Colonic mucosa (tissue), 4 donors: ENCODE data around the gene BCL2L13. TPM values are rescaled to one million over a fixed set of nuclear protein-coding genes. Genes with fewer than 3 reads are reported as not detected.

Experiments used
- DNase-seq: peaks from one replicate; pipeline ENCODE4 v3.0.0-alpha.2; 2020
- H3K27ac ChIP-seq: fragments of 200-600 bp; one replicate; pipeline ENCODE4 v1.8.0; 2021
- H3K27me3 ChIP-seq: fragments of 200-600 bp; one replicate; pipeline ENCODE4 v1.8.0; 2021
- H3K36me3 ChIP-seq: fragments of 200-600 bp; one replicate; pipeline ENCODE4 v1.8.0; 2021
- H3K4me1 ChIP-seq: fragments of 200-600 bp; one replicate; pipeline ENCODE4 v1.8.0; 2021; ENCODE audit warnings: mild to moderate bottlenecking
- H3K4me3 ChIP-seq: fragments of 200-600 bp; one replicate; pipeline ENCODE4 v1.8.0; 2021
- H3K9ac ChIP-seq, 2 donors: one replicate each; pipeline ENCODE4 v1.7.0; 2013; ENCODE audit warnings: control low read depth in 2 of 2, low read depth in 2 of 2, low read length in 2 of 2
- H3K9me3 ChIP-seq: fragments of 200-600 bp; one replicate; pipeline ENCODE4 v1.8.0; 2021
- CTCF ChIP-seq: fragments of 200-600 bp; IDR thresholded peaks from one replicate; pipeline ENCODE4 v1.8.0; 2022; ENCODE audit warnings: antibody characterized with exemption, mild to moderate bottlenecking
- intact Hi-C: fragments of 100-400 bp; cut with DNase I; formaldehyde crosslinking; loops from one replicate; pipeline ENCODE4 v1.14.1; 2022
- total RNA-seq, 2 donors: library from RNA; stranded (reverse); fragmentation: NEBNext Ultra II Directional in 1 of 2; extraction: Animal tissue kit (Norgen Biotek cat#: 25700) in 1 of 2; gene quantifications; one replicate each; pipeline ENCODE4 v1.2.1, GENCODE V29; 2021
- donor health status: healthy.
- donor health status: DM: no; HTN: no; CAD: no.
- donor health status: DM: no; HTN: no; CAD: no.

The BCL2L13 gene
- total RNA-seq, 2 donors from 2014 or later = 44.9 to 47.2 TPM

DNA sequence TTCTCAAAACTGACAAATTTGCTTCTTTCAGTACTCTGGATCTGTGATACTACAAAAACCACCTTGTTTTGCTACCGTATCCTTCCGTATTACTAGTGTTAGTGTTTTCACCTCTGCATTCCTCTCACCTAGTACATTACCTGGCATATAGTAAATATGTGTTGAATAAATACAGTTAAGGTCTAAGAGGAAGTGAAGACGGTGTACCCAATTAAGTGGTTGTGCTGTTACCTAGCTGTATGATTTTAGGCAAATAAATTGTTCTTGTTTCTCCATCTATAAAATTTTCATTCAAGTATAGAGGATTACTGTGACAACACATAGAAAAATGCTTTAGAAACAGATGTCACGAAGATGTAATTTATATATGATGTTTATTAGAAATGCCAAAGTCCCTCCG lies 8.9 kb downstream of the BCL2L13 start:
- Histone ChIP-seq H3K36me3 (no peaks in the 10 kb centered on the region), H3K27ac (no peak overlapping the region), H3K4me3 (no peak overlapping the region), H3K9me3 (no peaks in the 10 kb centered on the region), H3K27me3 (no peaks in the 10 kb centered on the region), H3K4me1 (no peaks in the 10 kb centered on the region), H3K9ac (no peak overlapping the region)
- TF ChIP-seq CTCF = no peak
- DNase-seq = no peak
- intact Hi-C loops = no loop called here

GRCh38 chr22:17647991-17648390 lies 9.4 kb downstream of the BCL2L13 start:
- H3K4me3 ChIP-seq = no peak overlapping the region
- H3K36me3 ChIP-seq = no peaks in the 10 kb centered on the region
- no peak for DNase-seq
- TF ChIP-seq CTCF = no peak
- no peak overlapping the region for H3K27ac ChIP-seq
- intact Hi-C loops = no loop called here
- H3K27me3 ChIP-seq = no peaks in the 10 kb centered on the region
- H3K9ac ChIP-seq = no peak overlapping the region
- no peaks in the 10 kb centered on the region for H3K9me3 ChIP-seq
- H3K4me1 ChIP-seq = no peaks in the 10 kb centered on the region

DNA sequence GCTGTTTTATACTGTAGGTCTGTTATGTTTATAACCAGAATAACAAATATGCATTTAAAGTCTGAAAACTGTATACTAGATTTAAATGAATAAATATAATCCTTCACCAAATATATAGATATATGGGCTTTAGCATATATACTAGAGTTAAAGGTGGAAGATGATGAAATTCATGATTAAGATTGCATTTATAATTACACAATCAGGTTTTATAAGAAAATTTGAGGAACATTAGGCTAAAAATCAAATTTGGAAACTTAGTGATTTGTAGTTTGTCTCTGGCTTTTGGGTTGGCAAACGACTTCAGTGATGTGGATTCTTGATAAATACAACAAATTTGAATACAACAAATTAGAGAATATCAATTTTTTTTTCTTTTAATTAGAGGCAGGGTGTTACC lies 10.0 kb downstream of the BCL2L13 start:
- no peak for DNase-seq
- H3K9ac ChIP-seq = no peak overlapping the region
- no peak overlapping the region for H3K27ac ChIP-seq
- no peaks in the 10 kb centered on the region for H3K4me1 ChIP-seq
- no peaks in the 10 kb centered on the region for H3K27me3 ChIP-seq
- H3K9me3 ChIP-seq = no peaks in the 10 kb centered on the region
- H3K36me3 ChIP-seq = no peaks in the 10 kb centered on the region
- no peak overlapping the region for H3K4me3 ChIP-seq
- TF ChIP-seq CTCF = no peak
- intact Hi-C loops = no loop called here

DNA sequence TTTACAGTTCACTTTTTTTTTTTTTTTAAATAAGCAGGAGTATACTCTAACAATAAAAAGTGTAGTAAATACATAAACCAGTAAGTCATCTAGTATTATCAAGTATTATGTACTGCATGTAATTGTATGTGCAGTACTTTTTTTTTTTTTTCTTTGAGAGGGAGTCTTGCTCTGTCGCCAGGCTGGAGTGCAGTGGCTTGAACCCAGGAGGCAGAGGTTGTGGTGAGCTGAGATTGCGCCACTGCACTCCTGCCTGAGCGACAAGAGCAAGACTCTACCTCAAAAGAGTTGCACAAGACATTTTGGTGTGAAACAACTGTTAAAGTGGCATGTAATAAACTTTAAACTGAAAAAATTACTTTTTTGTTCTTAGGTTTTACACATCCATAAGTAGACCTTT lies 16.7 kb downstream of the BCL2L13 start:
- H3K9me3 ChIP-seq = no peaks in the 10 kb centered on the region
- no peaks in the 10 kb centered on the region for H3K27me3 ChIP-seq
- H3K4me3 ChIP-seq = no peak overlapping the region
- no peak for DNase-seq
- no peaks in the 10 kb centered on the region for H3K36me3 ChIP-seq
- H3K27ac ChIP-seq = no peak overlapping the region
- no peaks in the 10 kb centered on the region for H3K4me1 ChIP-seq
- no peak overlapping the region for H3K9ac ChIP-seq
- intact Hi-C loops = no loop called here
- no peak for TF ChIP-seq CTCF

DNA sequence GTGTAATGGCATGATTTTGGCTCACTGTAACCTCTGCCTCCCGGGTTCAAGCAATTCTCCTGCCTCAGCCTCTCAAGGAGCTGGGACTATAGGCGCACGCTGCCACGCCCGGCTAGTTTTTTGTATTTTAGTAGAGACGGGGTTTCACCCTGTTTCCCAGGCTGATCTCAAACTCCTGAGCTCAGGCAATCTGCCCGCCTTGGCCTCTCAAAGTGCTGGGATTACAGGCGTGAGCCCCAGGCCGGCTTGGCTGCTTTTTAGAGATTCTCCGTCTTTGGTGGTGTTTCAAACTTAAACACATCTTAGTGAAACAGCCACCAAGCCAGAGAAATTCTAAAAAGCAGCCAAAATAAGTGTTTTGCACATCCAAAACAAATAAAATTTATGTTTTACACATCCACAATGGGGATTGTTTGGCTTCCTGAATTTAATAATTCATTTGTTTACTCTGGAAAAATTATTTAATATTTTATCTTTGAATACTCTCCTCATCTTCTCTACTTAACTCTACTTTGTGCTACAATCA lies 18.4 kb downstream of the BCL2L13 start:
- no peak for TF ChIP-seq CTCF
- Histone ChIP-seq H3K27me3 (no peaks in the 10 kb centered on the region), H3K4me1 (no peaks in the 10 kb centered on the region), H3K9ac (no peak overlapping the region), H3K27ac (no peak overlapping the region), H3K9me3 (no peaks in the 10 kb centered on the region), H3K36me3 (no peaks in the 10 kb centered on the region), H3K4me3 (no peak overlapping the region)
- no peak for DNase-seq
- intact Hi-C loops = no loop called here
